Glomerular visceral epithelial cell (primary cell): ENCODE results near the gene GAL3ST3.
A peak's percentile ranks its signal among the peaks of the same experiment; 100 is the strongest.
"Not testable (repeated sequence)": the region's sequence is repeated elsewhere in the genome, so short reads cannot be mapped to it uniquely, and the experiment has no call there.

Experiments
- DNase-seq: peaks from one replicate; pipeline ENCODE4 v3.0.0-alpha.2; 2016; ENCODE audit errors: extremely low spot score

The GAL3ST3 gene, protein sequence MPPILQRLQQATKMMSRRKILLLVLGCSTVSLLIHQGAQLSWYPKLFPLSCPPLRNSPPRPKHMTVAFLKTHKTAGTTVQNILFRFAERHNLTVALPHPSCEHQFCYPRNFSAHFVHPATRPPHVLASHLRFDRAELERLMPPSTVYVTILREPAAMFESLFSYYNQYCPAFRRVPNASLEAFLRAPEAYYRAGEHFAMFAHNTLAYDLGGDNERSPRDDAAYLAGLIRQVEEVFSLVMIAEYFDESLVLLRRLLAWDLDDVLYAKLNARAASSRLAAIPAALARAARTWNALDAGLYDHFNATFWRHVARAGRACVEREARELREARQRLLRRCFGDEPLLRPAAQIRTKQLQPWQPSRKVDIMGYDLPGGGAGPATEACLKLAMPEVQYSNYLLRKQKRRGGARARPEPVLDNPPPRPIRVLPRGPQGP

DNA sequence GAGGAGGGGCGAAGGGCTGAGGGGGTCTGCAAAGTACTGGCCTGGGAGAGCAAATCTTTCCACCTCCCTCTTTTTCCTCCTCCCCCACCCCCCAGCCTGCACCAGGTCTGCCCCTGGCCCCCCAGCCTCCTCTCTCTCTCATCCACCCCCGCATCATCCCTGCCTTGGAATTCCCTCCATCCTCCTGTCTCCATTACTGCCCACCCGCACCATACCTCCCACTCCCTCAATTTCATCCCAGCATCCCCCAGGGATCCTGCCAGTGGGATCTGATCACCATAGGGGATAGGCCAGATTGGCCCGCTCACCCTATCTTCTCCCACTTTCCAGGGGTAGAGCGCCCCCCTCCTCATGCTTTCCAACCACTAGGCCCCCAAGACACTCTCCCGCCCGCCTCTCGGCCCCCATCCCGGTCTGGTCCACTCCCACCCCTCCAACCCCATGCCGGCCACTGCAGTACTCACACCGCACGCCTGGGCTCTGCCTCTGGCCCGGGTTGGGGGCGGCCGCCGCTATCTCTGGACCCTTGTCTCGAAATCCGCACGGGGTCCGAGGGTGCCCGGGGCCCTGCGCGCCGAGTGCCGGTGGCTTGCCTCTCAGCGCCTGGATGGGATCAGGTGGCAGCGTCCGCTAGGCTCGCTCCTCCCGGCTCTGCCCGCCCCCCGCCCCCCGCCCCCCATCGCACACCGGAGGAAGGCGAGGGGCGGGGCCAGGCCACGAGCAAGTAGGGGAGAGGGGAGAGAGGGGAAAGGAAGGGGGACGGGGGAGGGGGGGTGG, at the start of gene GAL3ST3:
Gene GAL3ST3, minus strand, starts transcription at position 615 of the 777 bp plus-strand sequence. CDS start 3,746 bp downstream, outside the sequence.
- no peak for DNase-seq

DNA sequence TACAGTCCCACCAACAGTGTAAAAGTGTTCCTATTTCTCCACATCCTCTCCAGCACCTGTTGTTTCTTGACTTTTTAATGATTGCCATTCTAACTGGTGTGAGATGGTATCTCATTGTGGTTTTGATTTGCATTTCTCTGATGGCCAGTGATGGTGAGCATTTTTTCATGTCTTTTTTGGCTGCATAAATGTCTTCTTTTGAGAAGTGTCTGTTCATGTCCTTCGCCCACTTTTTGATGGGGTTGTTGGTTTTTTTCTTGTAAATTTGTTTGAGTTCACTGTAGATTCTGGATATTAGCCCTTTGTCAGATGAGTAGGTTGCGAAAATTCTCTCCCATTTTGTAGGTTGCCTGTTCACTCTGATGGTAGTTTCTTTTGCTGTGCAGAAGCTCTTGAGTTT, 43.2 kb upstream of the GAL3ST3 start:
- not testable (repeated sequence) for DNase-seq

DNA sequence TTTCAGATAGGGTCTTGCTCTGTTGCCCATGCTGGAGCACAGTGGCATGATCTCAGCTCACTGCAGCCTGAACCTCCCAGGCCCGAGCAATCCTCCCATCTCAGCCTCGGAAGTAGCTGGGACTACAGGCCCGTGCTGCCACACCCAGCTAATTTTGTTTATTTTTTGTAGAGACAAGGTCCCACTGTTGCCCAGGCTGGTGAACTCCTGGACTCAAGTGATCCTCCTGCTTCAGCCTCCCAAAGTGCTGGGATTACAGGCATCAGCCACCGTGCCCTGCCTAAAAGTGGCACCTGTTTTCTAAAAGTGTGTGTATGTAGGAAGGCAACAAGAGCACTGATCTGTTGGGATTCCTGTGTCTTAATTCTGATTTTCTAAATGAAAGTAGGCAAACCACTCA, 41.3 kb upstream of the GAL3ST3 start:
- DNase-seq = no peak

- DNase-seq = no peak
Observed at GRCh38 chr11:66089067-66089466, 40.1 kb upstream of the GAL3ST3 start.

- DNase-seq = no peak
Observed at GRCh38 chr11:66087148-66087908, 38.4 kb upstream of the GAL3ST3 start.

- no peak for DNase-seq
Observed at GRCh38 chr11:66084821-66085475, 36.0 kb upstream of the GAL3ST3 start.

- no peak for DNase-seq
Observed at GRCh38 chr11:66083767-66084166, 34.8 kb upstream of the GAL3ST3 start.

DNA sequence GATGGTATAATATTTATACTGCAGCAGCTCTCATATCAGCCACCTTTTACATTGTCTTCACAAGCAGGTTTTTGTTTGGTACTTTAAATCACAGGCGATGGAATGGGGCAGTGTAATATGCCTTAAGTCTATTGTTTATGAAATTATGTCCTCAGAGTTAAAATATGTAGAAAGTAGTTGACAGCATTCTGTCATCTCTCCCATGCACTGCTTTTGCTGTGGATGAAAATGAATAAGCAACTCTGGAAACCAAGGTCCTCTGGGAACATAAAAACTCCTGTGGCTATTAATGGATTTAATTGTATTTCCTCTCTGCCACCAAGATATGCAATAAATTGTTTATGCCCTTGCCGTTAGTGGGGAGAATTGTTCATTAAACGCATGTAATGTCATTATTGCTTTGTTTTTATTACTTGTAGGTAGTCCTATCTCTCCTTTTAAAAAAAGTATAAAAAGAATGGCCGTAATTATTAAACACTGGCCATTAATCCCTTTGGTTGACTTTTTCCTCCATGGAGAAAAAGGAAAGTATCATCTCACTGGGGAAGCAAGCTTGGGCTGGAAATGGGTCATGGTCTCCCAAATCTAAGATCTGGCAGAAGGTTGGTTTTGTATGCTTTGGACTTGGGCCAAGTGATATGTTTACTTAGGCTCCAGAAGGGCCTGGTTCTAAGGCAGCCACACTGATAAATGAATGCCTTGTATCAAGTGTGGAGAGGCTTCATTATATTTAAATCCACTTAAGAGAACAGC, 34.2 kb upstream of the GAL3ST3 start:
- peak; percentile 27 for DNase-seq

- DNase-seq = peak; percentile 40
Observed at GRCh38 chr11:66081505-66081904, 32.5 kb upstream of the GAL3ST3 start.

DNA sequence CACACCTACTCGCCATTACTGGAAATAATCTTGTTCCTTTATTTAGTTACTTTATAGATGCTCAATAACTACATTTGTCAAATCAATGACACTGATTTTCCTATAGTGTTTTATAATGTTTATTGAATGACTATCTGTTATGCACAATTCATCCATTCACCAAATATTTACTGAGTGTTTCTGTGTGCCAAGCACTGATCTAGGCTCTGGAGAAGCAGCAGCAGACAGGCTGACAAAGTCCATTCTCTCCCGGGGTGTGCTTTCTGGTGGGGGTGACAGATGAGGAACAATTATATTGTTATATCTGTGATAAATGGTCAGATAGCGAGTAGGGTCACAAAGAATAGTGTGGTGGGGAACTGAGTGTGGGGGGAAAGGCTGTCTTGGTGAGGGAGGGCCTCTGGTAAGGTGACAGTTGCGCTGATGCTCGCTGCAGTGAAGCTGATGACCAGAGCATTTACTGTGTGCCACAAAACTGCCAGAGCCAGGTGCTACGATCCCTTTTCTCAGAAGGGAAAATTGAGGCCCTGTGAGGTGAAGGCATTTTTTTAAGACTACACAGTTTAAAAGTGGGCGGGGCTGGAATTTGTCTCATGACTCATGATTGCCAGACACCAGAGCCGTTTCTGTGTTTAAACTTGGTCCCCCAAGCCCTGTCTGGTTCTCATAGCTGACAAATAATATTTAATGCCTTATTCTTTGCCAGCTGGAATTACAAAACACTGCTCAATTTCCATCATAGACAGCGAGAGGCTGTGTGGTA, 31.3 kb upstream of the GAL3ST3 start:
- DNase-seq = peak; percentile 33

- not testable (repeated sequence) for DNase-seq
Observed at GRCh38 chr11:66078949-66079348, 30.0 kb upstream of the GAL3ST3 start.

- DNase-seq = no peak
Observed at GRCh38 chr11:66077927-66078326, 29.0 kb upstream of the GAL3ST3 start.

DNA sequence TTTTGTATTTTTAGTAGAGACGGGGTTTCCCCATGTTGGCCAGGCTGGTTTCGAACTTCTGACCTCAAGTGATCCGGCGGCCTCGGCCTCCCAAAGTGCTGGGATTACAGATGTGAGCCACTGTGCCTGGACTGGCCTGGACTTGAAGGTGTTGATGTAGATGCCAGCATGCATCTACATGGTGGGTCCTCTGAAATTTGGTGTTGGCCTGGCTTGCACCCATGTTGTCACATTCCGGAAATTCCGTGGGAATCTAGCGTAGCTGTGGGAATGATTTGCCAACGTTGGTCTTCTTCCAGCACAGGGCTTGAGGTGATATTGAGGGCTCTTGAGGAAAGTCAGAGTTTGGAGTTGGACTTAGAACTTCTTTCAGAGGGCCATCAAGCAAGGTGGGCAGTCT, 27.6 kb upstream of the GAL3ST3 start:
- peak; percentile 15 for DNase-seq

DNA sequence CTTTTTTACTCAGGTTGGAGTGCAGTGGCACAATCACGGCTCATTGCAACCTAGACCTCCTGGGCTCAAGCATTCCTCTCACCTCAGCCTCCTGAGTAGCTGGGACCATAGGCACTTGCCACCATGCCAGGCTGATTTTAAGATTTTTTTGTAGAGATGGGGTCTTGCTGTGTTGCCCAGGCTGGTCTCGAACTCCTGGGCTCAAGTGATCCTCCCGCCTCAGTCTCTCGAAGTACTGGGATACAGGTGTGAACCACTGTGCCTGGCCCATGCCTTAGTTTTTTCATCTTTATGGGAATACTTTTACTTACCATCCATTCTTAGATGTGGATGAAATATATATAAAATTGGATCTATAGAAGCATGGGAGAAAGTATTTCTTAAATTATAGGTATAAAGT, 26.3 kb upstream of the GAL3ST3 start:
- DNase-seq = no peak

DNA sequence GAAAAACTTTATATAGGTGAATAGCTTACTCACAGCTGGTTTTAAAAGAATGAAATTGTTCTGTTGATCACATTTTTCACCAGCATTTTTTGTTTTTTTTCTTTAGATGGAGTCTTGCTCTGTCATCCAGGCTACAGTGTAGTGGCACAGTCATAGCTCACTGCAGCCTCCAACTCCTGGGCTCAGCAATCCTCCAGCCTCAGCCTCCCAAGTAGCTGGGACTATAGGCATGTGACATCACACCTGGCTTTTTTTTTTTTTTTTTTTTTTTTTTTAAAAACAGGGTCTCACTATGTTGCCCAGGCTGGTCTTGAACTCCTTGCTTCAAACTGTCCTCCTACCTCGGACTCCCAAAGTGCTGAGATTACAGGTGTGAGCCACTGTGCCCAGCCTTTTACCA, 24.7 kb upstream of the GAL3ST3 start:
- DNase-seq = no peak

DNA sequence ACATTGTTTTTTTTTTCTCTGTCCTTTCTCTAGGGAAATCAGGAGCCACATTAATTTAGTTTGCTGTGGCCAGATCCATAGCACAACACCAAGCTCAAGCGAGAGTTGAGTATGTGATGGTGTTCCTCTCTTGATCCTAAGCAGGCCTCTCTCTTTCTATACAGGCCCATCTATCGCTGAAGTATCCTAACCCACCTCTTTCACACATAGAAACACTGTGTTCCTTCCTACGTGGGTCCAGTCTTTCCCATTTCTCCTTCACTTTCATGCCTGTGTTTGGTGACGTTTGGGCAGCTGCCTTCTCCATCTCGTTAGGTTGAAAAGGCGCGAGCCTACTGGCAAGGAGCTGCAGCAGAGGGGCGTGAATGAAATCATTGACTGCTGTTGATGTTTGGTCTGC, 23.6 kb upstream of the GAL3ST3 start:
- no peak for DNase-seq

DNA sequence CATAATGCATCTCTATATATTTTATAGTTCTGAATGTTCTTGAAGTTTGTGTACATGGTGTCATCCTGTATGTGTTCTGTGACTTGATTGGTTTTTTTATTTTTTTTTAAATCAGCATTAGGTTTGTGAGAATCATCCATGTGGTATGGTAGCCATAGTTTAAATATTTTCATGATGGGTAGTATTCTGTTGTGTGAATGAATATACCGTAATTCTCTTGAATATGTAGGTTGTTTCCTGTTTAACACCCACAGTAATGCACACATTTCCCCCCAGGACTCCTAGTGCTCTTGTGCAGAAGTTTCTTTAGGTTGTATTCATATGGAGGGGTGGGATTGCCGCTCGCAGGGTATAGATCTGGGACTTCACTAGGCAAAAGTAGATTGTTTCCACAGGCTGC, 23.1 kb upstream of the GAL3ST3 start:
- DNase-seq = no peak

- no peak for DNase-seq
Observed at GRCh38 chr11:66071381-66071801, 22.4 kb upstream of the GAL3ST3 start.

DNA sequence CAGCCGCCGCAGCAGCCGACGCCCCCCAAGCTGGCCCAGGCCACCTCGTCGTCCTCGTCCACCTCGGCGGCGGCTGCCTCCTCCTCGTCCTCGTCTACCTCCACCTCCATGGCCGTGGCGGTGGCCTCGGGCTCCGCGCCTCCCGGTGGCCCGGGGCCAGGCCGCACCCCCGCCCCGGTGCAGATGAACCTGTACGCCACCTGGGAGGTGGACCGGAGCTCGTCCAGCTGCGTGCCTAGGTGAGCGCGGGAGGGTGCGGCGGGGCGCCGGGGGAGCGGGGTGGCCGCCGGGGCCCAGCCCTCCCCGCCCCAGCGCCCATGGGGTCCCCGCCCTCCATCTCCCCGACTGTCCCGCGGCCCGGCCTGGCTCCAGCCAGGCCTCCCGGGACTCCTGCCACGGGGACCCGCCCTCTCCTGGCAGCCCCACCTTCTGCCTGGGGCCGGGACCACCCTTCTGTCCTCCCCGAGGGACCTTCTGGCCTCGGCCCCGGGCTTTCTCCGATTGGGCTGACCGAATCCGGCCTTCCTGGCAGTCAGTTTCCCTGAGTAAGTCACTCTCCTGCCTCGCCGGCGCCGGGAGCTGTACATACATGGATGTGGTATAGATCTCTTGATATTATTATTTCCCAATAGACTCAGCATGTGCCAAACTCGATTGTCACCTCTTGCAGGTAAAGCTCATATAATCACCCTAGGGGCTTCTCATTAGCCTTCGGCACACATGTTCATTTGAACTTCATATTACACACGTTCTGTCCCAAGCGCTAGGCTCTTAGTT, 21.8 kb upstream of the GAL3ST3 start:
- peak; percentile 33 for DNase-seq
